Fibroblast of villous mesenchyme (primary cell): ENCODE measurements around the gene ADIG. TPM values are rescaled to one million over a fixed set of nuclear protein-coding genes. Genes with fewer than 3 reads are reported as not detected.

Experiments
- DNase-seq: peaks from one replicate; pipeline ENCODE4 v3.0.0-alpha.2; 2010; ENCODE audit warnings: low read depth
- H3K4me3 ChIP-seq: 2 replicates; pipeline ENCODE4 v1.5.1; 2011; ENCODE audit warnings: low read depth, mild to moderate bottlenecking, low read length
- total RNA-seq: library from RNA; depleted of rRNA; stranded (reverse); fragments of >200 nt; gene quantifications from 2 replicates; pipeline ENCODE4 v1.2.3, GENCODE V29; 2012
- TF ChIP-seq, protein P1 (sequence below): IDR thresholded peaks from 2 replicates; pipeline ENCODE4 v1.5.1; 2012; ENCODE audit warnings: low read depth, mild to moderate bottlenecking, low read length; ENCODE audit not compliant: insufficient read depth

The ADIG gene
- total RNA-seq, 1 donor: not detected

DNA sequence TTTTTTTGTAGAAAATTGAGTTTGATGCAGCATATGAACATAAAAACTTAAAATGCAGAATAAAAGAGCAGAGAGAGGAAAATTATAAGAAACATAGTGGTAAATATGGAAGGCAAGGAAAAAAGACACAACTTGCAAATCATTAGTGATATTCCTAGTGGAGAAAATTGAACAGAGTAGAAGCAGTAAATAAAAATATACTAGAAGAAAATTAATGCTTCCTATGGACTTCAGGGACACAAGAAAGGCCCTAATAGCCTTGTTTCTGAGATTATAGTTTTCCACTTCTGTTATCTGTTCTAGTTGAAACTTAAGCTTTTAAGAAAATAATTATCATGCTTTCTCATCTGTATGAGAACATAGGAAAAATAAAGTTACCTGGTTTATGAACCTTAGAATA is 25.6 kb upstream of the ADIG start:
- TF ChIP-seq, protein P1, sequence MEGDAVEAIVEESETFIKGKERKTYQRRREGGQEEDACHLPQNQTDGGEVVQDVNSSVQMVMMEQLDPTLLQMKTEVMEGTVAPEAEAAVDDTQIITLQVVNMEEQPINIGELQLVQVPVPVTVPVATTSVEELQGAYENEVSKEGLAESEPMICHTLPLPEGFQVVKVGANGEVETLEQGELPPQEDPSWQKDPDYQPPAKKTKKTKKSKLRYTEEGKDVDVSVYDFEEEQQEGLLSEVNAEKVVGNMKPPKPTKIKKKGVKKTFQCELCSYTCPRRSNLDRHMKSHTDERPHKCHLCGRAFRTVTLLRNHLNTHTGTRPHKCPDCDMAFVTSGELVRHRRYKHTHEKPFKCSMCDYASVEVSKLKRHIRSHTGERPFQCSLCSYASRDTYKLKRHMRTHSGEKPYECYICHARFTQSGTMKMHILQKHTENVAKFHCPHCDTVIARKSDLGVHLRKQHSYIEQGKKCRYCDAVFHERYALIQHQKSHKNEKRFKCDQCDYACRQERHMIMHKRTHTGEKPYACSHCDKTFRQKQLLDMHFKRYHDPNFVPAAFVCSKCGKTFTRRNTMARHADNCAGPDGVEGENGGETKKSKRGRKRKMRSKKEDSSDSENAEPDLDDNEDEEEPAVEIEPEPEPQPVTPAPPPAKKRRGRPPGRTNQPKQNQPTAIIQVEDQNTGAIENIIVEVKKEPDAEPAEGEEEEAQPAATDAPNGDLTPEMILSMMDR: no peak
- no peak overlapping the region for H3K4me3 ChIP-seq
- no peak for DNase-seq

DNA sequence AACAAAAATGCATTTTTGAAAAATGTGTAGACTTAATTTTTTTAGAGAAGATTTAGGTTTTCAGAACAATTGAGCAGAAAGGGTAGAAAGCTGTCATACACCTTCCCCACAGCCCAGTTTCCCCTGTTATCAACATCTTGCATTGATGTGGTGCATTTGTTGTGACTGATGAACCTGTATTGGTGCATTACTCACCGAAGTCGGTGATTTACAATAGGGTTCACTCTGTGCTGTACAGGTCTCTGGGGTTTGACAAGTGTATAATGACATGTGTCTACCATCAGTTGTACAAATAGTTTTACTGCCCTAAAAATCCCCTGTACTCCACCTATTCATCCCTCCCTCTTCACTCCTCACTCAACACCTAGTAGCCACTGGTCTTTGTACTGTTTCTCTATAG is 23.8 kb upstream of the ADIG start:
- TF ChIP-seq, protein P1: no peak
- no peak overlapping the region for H3K4me3 ChIP-seq
- no peak for DNase-seq

DNA sequence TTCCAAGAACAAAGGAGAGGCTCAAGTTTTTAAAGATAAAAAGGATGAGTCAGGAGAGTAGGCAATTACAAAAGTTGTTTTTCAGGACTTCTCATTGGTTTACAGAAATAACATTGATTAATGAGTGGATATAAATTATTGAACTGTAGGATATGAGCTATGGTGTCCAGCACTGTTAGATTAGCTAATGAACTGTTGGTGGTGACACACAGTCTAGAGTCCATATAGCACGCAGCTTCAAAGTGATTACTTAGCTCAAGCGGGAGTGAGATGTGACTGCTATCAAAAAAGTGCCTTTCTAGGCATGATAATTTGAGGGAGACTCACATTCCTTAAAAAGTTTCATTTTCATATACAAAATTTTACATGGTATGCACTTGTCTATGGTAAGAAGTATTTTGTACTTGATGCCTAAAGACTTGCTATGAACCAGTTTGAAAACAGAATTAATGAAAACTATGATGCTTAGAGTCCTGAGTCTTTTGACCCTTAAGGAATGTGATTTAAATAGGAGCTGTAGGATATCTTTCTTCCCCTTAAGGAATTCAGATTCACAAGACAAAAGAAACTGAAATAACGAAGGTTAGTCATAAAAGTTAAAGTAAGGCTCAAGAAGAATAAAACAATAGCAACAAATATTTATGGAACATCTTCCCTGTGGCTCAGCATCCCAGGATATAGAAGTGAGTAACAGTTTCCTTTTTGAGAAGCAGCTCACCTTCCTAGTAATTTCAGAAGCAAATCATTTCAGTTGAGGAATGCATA is 22.2 kb upstream of the ADIG start:
- no peak for DNase-seq
- no peak overlapping the region for H3K4me3 ChIP-seq
- TF ChIP-seq, protein P1: no peak

DNA sequence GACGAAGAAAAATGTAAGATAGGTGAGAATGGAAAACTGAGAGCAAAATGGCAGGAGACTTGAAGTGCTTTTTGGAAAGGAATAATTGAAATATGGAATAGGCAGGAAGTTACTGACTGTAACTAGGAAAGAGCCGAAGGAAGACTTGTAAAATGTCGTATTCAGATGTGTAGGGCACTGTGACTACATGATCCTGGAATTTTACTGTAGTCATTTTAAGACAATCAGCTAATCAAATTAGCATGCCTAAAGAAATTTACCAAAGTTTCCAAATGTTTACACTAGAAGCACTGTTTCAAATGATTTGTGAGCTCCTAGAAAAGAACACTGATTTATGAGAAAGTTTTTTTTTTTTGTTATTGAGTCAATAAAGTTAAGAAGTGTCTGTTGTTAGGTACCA is 21.2 kb upstream of the ADIG start:
- no peak overlapping the region for H3K4me3 ChIP-seq
- TF ChIP-seq, protein P1: no peak
- no peak for DNase-seq

DNA sequence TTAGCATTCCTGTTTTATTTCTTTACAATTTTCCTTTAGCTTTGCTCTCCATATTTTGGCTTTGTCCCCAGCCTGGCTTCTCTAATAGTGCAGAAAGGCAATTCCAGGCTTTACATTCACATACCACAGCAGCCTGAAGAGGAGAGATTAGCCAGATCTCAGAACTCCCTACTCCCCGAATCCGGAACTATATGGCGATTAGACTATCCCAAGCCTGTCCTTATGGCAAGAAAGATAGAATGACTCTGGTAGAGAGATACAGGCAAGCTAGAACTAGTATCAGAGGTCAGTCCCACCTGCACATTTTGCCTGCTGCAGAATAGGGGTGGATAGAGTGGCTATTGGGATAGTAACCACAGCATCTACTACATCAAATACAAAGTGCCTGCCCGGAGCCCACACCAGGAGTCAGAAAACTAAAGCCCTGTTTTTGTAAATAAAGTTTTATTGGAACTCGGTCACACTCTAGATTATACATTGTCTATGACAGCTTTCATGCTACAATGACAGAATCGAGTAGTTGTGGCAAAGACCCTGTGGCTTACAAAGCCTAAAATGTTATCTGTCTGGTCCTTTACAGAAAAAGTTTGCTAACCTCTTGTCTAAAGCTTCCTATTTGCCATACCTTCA is 17.1 kb upstream of the ADIG start:
- no peak overlapping the region for H3K4me3 ChIP-seq
- TF ChIP-seq, protein P1: no peak
- no peak for DNase-seq

DNA sequence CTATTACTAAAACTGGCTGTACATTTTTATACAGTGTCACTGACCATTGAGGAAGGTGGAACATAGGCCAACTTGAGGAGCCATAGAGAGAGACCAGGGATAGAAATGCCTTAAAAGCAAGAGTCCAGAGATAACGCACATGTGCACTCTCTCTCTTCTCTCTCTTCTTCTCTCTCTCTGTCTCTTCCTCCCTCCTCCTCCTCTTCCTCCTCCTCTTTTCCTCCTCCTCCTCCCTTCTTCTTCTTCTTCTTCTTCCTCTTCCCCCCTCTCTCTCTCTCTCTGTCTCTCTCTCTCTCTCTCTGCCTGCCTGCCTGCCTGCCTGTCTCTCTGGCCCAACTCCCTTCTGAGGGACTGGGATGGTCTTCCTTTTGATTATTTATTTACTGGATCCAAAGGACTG is 16.3 kb upstream of the ADIG start:
- TF ChIP-seq, protein P1: no peak

More for the DNA sequence above, 16.3 kb upstream of the ADIG start:
- DNase-seq: no peak
- H3K4me3 ChIP-seq: no peak overlapping the region
